HG03066 (cell line): Measurements from ENCODE around the gene MCF2L2.
"Not testable (repeated sequence)": the region's sequence is repeated elsewhere in the genome, so short reads cannot be mapped to it uniquely, and the experiment has no call there.

Experiments used
- ATAC-seq: cut with Tn5 transposase; IDR thresholded peaks from one replicate; pipeline ENCODE4 v1.9.1; 2021; ENCODE audit warnings: low read depth; ENCODE audit not compliant: unreplicated experiment

MCF2L2 gene

GRCh38 chr3:183249006-183249718, 179.3 kb downstream of the MCF2L2 start:
- ATAC-seq, result no peak

GRCh38 chr3:183247011-183247589, 181.3 kb downstream of the MCF2L2 start:
- no peak for ATAC-seq

- no peak for ATAC-seq
Measured at GRCh38 chr3:183244981-183245476, 183.4 kb downstream of the MCF2L2 start.

GRCh38 chr3:183244219-183244618, 184.2 kb downstream of the MCF2L2 start:
- ATAC-seq, result no peak

- ATAC-seq, result no peak
Measured at GRCh38 chr3:183242431-183242830, 186.0 kb downstream of the MCF2L2 start.

- ATAC-seq, result no peak
Measured at GRCh38 chr3:183239046-183239445, 189.4 kb downstream of the MCF2L2 start.

GRCh38 chr3:183233966-183234365, 194.5 kb downstream of the MCF2L2 start:
- ATAC-seq, result no peak

GRCh38 chr3:183230826-183231225, 197.6 kb downstream of the MCF2L2 start:
- ATAC-seq, result no peak

GRCh38 chr3:183230251-183230650, 198.2 kb downstream of the MCF2L2 start:
- ATAC-seq, result not testable (repeated sequence)

- ATAC-seq, result no peak
Measured at GRCh38 chr3:183229178-183229577, 199.2 kb downstream of the MCF2L2 start.

GRCh38 chr3:183227586-183227985, 200.8 kb downstream of the MCF2L2 start:
- no peak for ATAC-seq

GRCh38 chr3:183226333-183226890, 202.0 kb downstream of the MCF2L2 start:
- no peak for ATAC-seq

GRCh38 chr3:183224180-183224970, 204.0 kb downstream of the MCF2L2 start:
- ATAC-seq, result no peak

GRCh38 chr3:183222631-183223235, 205.7 kb downstream of the MCF2L2 start:
- no peak for ATAC-seq

- no peak for ATAC-seq
Measured at GRCh38 chr3:183220828-183221227, 207.6 kb downstream of the MCF2L2 start.

GRCh38 chr3:183218826-183219225, 209.6 kb downstream of the MCF2L2 start:
- no peak for ATAC-seq

GRCh38 chr3:183217548-183218332, 210.7 kb downstream of the MCF2L2 start:
- ATAC-seq, result no peak

GRCh38 chr3:183215591-183216202, 212.7 kb downstream of the MCF2L2 start:
- ATAC-seq, result no peak

GRCh38 chr3:183214277-183214612, 214.2 kb downstream of the MCF2L2 start:
- no peak for ATAC-seq
